ENCODE measurements around the gene RBM17.
"Not testable (repeated sequence)": the region's sequence is repeated elsewhere in the genome, so short reads cannot be mapped to it uniquely, and the experiment has no call there.

The RBM17 gene

GRCh38 chr10:6114805-6115341 lies 26.0 kb downstream of the RBM17 start:
- peak; percentile 19 for DNase-seq

GRCh38 chr10:6115411-6115810 lies 26.6 kb downstream of the RBM17 start:
- DNase-seq: no peak

GRCh38 chr10:6115824-6116350 lies 27.1 kb downstream of the RBM17 start:
- DNase-seq: no peak

GRCh38 chr10:6116806-6117205 lies 28.0 kb downstream of the RBM17 start:
- no peak for DNase-seq

GRCh38 chr10:6117711-6118110 lies 28.9 kb downstream of the RBM17 start:
- no peak for DNase-seq

- DNase-seq: no peak
Observed at GRCh38 chr10:6119423-6119822, 30.6 kb downstream of the RBM17 start.

GRCh38 chr10:6119962-6120361 lies 31.1 kb downstream of the RBM17 start:
- no peak for DNase-seq

- no peak for DNase-seq
Observed at GRCh38 chr10:6120691-6121090, 31.9 kb downstream of the RBM17 start.

GRCh38 chr10:6121146-6121545 lies 32.3 kb downstream of the RBM17 start:
- DNase-seq: no peak

GRCh38 chr10:6123532-6123931 lies 34.7 kb downstream of the RBM17 start:
- no peak for DNase-seq

GRCh38 chr10:6124666-6125065 lies 35.8 kb downstream of the RBM17 start:
- no peak for DNase-seq

GRCh38 chr10:6127461-6127860 lies 38.6 kb downstream of the RBM17 start:
- not testable (repeated sequence) for DNase-seq

- no peak for DNase-seq
Observed at GRCh38 chr10:6128087-6128486, 39.3 kb downstream of the RBM17 start.

- no peak for DNase-seq
Observed at GRCh38 chr10:6128591-6129251, 39.9 kb downstream of the RBM17 start.

GRCh38 chr10:6130848-6131470 lies 42.1 kb downstream of the RBM17 start:
- no peak for DNase-seq

GRCh38 chr10:6133331-6134098 lies 44.7 kb downstream of the RBM17 start:
- DNase-seq: no peak

GRCh38 chr10:6134099-6134823 lies 45.4 kb downstream of the RBM17 start:
- DNase-seq: no peak

- no peak for DNase-seq
Observed at GRCh38 chr10:6135039-6135438, 46.2 kb downstream of the RBM17 start.

GRCh38 chr10:6135589-6136168 lies 46.8 kb downstream of the RBM17 start:
- DNase-seq: no peak

GRCh38 chr10:6136215-6137201 lies 47.7 kb downstream of the RBM17 start:
- peak; percentile 63 for DNase-seq

- DNase-seq: no peak
Observed at GRCh38 chr10:6138456-6138855, 49.6 kb downstream of the RBM17 start.
